DND-41 (cell line): ENCODE measurements around the gene SHROOM1.

Source experiments
- CTCF ChIP-seq: IDR thresholded peaks from 2 replicates; pipeline ENCODE4 v1.5.1; 2012; ENCODE audit warnings: borderline replicate concordance, low read length, moderate library complexity, mild to moderate bottlenecking; ENCODE audit not compliant: poor library complexity, severe bottlenecking; ENCODE audit errors: extremely low read depth
- EZH2 ChIP-seq: IDR thresholded peaks from 3 replicates; pipeline ENCODE4 v1.6.1; 2012; ENCODE audit warnings: borderline replicate concordance, low read depth, mild to moderate bottlenecking, moderate library complexity, low read length, inconsistent platforms; ENCODE audit not compliant: severe bottlenecking

GRCh38 chr5:132832612-132833011 is 2.2 kb upstream of the SHROOM1 start:
- TF ChIP-seq CTCF (no peak), EZH2 (no peak)
